GOT3 (cell line): ENCODE results near the gene SOX13.

Experiments used
- DNase-seq: peaks from one replicate; lab custom pipeline; 2025; ENCODE audit warnings: mixed read lengths; lab: John Stamatoyannopoulos, UW

Gene SOX13

GRCh38 chr1:204132718-204133117 lies 59.8 kb downstream of the SOX13 start:
- no peak for DNase-seq

- no peak for DNase-seq
These were observed 61.2 kb downstream of the SOX13 start for GRCh38 chr1:204134103-204134502.

GRCh38 chr1:204136814-204137213 lies 63.9 kb downstream of the SOX13 start:
- DNase-seq, result no peak

GRCh38 chr1:204139088-204139487 lies 66.2 kb downstream of the SOX13 start:
- no peak for DNase-seq

GRCh38 chr1:204139952-204140351 lies 67.0 kb downstream of the SOX13 start:
- no peak for DNase-seq

- no peak for DNase-seq
These were observed 68.2 kb downstream of the SOX13 start for GRCh38 chr1:204141131-204141530.

GRCh38 chr1:204142032-204142974 lies 69.4 kb downstream of the SOX13 start:
- no peak for DNase-seq

GRCh38 chr1:204143276-204144041 lies 70.5 kb downstream of the SOX13 start:
- no peak for DNase-seq

GRCh38 chr1:204145033-204145504 lies 72.2 kb downstream of the SOX13 start:
- no peak for DNase-seq

GRCh38 chr1:204146309-204146708 lies 73.4 kb downstream of the SOX13 start:
- DNase-seq, result no peak

GRCh38 chr1:204146965-204147364 lies 74.0 kb downstream of the SOX13 start:
- no peak for DNase-seq

- no peak for DNase-seq
These were observed 74.8 kb downstream of the SOX13 start for GRCh38 chr1:204147406-204148383.

GRCh38 chr1:204149107-204149506 lies 76.2 kb downstream of the SOX13 start:
- DNase-seq, result no peak

- DNase-seq, result no peak
These were observed 77.0 kb downstream of the SOX13 start for GRCh38 chr1:204149635-204150565.

- DNase-seq, result no peak
These were observed 78.0 kb downstream of the SOX13 start for GRCh38 chr1:204150702-204151551.

GRCh38 chr1:204151552-204152309 lies 78.8 kb downstream of the SOX13 start, which contains the start of gene ETNK2:
TSS of gene ETNK2 (minus strand) at chr1:204152044. CDS start at chr1:204151852, 192 bp downstream.
- DNase-seq, result no peak

- no peak for DNase-seq
These were observed 79.6 kb downstream of the SOX13 start for GRCh38 chr1:204152310-204153044.

- no peak for DNase-seq
These were observed 80.8 kb downstream of the SOX13 start for GRCh38 chr1:204153667-204154066.
